ENCODE measurements around the gene SLC12A6.
A peak's percentile ranks its signal among the peaks of the same experiment; 100 is the strongest.
"Not testable (repeated sequence)": the region's sequence is repeated elsewhere in the genome, so short reads cannot be mapped to it uniquely, and the experiment has no call there.

Gene SLC12A6

DNA sequence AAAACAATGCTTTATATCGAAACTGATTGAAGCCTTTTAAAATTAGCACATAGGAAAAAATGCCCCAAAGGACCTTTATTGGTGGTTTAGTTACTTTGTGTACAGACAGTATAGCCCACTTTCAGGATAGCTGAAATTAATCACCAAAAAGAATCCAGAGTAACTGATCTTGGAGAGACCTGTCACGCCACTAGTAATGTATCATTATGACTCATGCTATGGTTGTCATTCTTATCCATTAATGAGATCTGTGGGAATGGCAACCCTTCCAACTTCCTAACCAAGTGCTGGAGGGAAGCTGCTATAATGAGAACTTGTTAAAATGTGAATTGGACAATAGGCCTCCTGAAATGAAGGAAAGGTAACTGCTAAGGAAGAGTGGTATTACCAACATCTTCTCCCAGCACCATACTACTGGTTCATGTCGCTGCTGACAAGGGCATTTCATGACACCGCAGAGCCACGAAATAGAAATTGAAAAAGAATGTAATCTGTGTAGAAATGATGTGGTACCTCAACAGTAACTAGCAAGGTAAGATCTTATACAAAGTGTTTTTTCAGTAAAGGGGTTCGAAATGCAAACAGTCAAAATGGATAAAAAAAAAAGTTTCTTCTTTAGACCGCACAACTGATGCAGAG is 119.9 kb downstream of the SLC12A6 start:
- Histone ChIP-seq H3K27me3 (ENCODE audit: control insufficient read depth, insufficient read depth, low read length) (no peaks in the 10 kb centered on the region), H3K27ac (ENCODE audit: low read depth, low read length) (no peak overlapping the region), H3K9ac (ENCODE audit: low read length) (no peak overlapping the region), H3K4me1 (ENCODE audit: control insufficient read depth, insufficient read depth, low read length) (peaks cover 23% of the 10 kb centered on the region), H3K9me3 (ENCODE audit: control insufficient read depth, insufficient read depth, low read depth, low read length) (no peaks in the 10 kb centered on the region), H3K4me3 (ENCODE audit: low read depth, low read length) (no peak overlapping the region), H3K36me3 (ENCODE audit: control insufficient read depth, insufficient read depth, low read length) (no peaks in the 10 kb centered on the region)

DNA sequence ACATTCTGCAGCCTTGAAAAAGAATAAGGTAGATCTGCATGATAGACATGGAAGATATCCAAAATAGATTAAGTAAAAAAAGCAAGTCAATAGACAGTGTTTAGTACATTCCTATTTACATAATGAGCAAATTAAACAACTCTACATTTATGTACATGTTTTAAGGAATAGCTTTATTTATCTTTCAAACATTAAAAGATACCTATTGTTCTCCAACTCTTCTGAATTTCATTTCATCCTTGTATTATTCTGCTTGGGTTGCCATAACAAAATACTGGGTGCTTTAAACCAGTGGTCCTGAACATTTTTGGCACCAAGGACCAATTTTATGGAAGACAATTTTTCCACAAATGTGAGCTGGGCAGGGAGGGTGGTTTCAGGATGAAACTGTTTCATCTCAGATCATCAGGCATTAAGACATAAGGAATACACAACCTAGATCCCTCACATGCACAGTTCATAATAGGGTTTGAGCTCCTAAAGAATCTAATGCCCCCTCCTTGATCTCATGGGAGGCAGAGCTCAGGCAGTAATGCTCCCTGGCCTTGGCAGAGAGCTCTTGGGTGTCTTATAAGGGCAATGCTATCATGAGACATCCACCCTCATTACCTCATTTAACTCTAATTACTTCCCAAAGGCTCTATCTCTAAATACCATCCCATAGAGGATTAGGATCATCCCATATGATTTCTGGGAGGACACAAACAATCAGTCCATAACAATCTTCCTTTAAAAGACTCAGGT is 120.9 kb downstream of the SLC12A6 start:
- peaks cover 28% of the 10 kb centered on the region for H3K4me1 ChIP-seq (ENCODE audit: control insufficient read depth, insufficient read depth, low read length)
- no peak overlapping the region for H3K4me3 ChIP-seq (ENCODE audit: low read depth, low read length)
- no peaks in the 10 kb centered on the region for H3K36me3 ChIP-seq (ENCODE audit: control insufficient read depth, insufficient read depth, low read length)
- no peaks in the 10 kb centered on the region for H3K9me3 ChIP-seq (ENCODE audit: control insufficient read depth, insufficient read depth, low read depth, low read length)
- H3K27me3 ChIP-seq (ENCODE audit: control insufficient read depth, insufficient read depth, low read length), result no peaks in the 10 kb centered on the region
- H3K9ac ChIP-seq (ENCODE audit: low read length), result no peak overlapping the region
- no peak overlapping the region for H3K27ac ChIP-seq (ENCODE audit: low read depth, low read length)

- Histone ChIP-seq H3K9me3 (ENCODE audit: control insufficient read depth, insufficient read depth, low read depth, low read length) (no peaks in the 10 kb centered on the region), H3K4me3 (ENCODE audit: low read depth, low read length) (peak overlapping the region; percentile 38), H3K9ac (ENCODE audit: low read length) (peak overlapping the region; percentile 34), H3K27me3 (ENCODE audit: control insufficient read depth, insufficient read depth, low read length) (no peaks in the 10 kb centered on the region), H3K4me1 (ENCODE audit: control insufficient read depth, insufficient read depth, low read length) (peaks cover 28% of the 10 kb centered on the region), H3K36me3 (ENCODE audit: control insufficient read depth, insufficient read depth, low read length) (no peaks in the 10 kb centered on the region), H3K27ac (ENCODE audit: low read depth, low read length) (peak overlapping the region; percentile 39; the same call in 1 of the 2 replicates)
Measured at GRCh38 chr15:34214135-34214534, 123.4 kb downstream of the SLC12A6 start.

- Histone ChIP-seq H3K27ac (ENCODE audit: low read depth, low read length) (no peak overlapping the region), H3K4me1 (ENCODE audit: control insufficient read depth, insufficient read depth, low read length) (peaks cover 30% of the 10 kb centered on the region), H3K9me3 (ENCODE audit: control insufficient read depth, insufficient read depth, low read depth, low read length) (no peaks in the 10 kb centered on the region), H3K9ac (ENCODE audit: low read length) (no peak overlapping the region), H3K36me3 (ENCODE audit: control insufficient read depth, insufficient read depth, low read length) (no peaks in the 10 kb centered on the region), H3K27me3 (ENCODE audit: control insufficient read depth, insufficient read depth, low read length) (no peaks in the 10 kb centered on the region), H3K4me3 (ENCODE audit: low read depth, low read length) (peak overlapping the region; percentile 2; the same call in 1 of the 2 replicates)
Measured at GRCh38 chr15:34213690-34214089, 123.9 kb downstream of the SLC12A6 start.

DNA sequence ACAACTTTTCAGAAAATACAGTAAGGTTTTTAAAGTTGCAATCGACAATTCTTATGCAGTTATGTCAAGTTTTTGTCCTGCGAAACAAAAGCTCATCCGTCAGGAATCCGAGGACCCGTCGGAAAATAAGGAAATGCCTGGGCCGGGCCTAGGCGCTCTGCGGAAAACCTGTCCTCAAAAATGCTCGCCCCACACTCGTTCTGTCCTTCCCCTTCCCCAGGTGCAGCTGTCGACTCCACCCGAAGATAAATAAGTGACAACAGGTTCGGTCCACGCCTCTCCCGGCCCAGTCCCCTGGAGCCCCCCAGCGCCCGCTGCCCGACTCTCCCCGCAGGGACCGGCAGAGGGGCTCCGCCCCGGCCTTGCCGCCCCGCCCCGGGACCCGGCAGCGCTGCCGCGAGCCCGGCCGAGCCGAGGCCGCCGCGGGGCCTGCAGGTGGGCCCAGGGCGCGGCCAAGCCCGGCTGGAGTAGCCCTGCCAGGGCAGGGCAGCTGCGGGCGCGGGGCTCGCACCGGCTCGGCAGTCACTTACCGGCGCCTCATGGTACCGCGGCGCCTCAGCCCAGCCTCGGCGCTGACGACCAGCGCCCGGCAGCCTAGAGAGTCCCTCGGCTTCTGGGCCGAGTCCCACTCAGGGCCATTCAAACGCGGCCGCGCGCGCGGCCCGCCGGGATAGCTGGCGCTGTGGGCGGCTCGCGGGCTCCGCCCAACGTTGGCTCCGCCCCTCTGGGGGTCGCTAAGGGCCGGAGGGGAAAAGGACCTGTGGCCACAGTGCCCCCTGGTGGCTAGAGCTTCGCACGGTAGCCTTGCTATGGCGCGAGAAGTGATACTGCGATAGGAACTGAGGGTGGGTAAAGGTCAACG is 127.9 kb downstream of the SLC12A6 start, which contains the start of gene KATNBL1:
TSS of gene KATNBL1 (minus strand) at position 676 of the 862 bp plus-strand sequence. CDS start 46,420 bp downstream, outside the sequence.
- peaks cover 29% of the 10 kb centered on the region for H3K4me1 ChIP-seq (ENCODE audit: control insufficient read depth, insufficient read depth, low read length)

GRCh38 chr15:34206011-34206410 is 131.6 kb downstream of the SLC12A6 start:
- H3K9ac ChIP-seq (ENCODE audit: low read length), result no peak overlapping the region
- peaks cover 7% of the 10 kb centered on the region; the same call in 1 of the 2 replicates for H3K36me3 ChIP-seq (ENCODE audit: control insufficient read depth, insufficient read depth, low read length)
- H3K4me1 ChIP-seq (ENCODE audit: control insufficient read depth, insufficient read depth, low read length), result peaks cover 5% of the 10 kb centered on the region
- no peaks in the 10 kb centered on the region for H3K27me3 ChIP-seq (ENCODE audit: control insufficient read depth, insufficient read depth, low read length)
- H3K27ac ChIP-seq (ENCODE audit: low read depth, low read length), result no peak overlapping the region
- no peak overlapping the region for H3K4me3 ChIP-seq (ENCODE audit: low read depth, low read length)
- H3K9me3 ChIP-seq (ENCODE audit: control insufficient read depth, insufficient read depth, low read depth, low read length), result no peaks in the 10 kb centered on the region

More for the DNA sequence above, 127.9 kb downstream of the SLC12A6 start, which contains the start of gene KATNBL1:
- Histone ChIP-seq H3K4me3 (ENCODE audit: low read depth, low read length) (peak within 1 kb of the TSS; percentile 75), H3K36me3 (ENCODE audit: control insufficient read depth, insufficient read depth, low read length) (peaks cover 7% of the 10 kb centered on the region; the same call in 1 of the 2 replicates), H3K27ac (ENCODE audit: low read depth, low read length) (peak within 1 kb of the TSS; percentile 40; the same call in 1 of the 2 replicates), H3K9ac (ENCODE audit: low read length) (peak within 1 kb of the TSS; percentile 92), H3K9me3 (ENCODE audit: control insufficient read depth, insufficient read depth, low read depth, low read length) (no peaks in the 10 kb centered on the region), H3K27me3 (ENCODE audit: control insufficient read depth, insufficient read depth, low read length) (no peaks in the 10 kb centered on the region)

- Histone ChIP-seq H3K27me3 (ENCODE audit: control insufficient read depth, insufficient read depth, low read length) (no peaks in the 10 kb centered on the region), H3K36me3 (ENCODE audit: control insufficient read depth, insufficient read depth, low read length) (peaks cover 13% of the 10 kb centered on the region), H3K27ac (ENCODE audit: low read depth, low read length) (no peak overlapping the region), H3K4me1 (ENCODE audit: control insufficient read depth, insufficient read depth, low read length) (peaks cover 5% of the 10 kb centered on the region), H3K4me3 (ENCODE audit: low read depth, low read length) (no peak overlapping the region), H3K9me3 (ENCODE audit: control insufficient read depth, insufficient read depth, low read depth, low read length) (no peaks in the 10 kb centered on the region), H3K9ac (ENCODE audit: low read length) (no peak overlapping the region)
Measured at GRCh38 chr15:34203936-34204335, 133.6 kb downstream of the SLC12A6 start.

GRCh38 chr15:34203305-34203704 is 134.3 kb downstream of the SLC12A6 start:
- no peak overlapping the region for H3K9ac ChIP-seq (ENCODE audit: low read length)
- no peak overlapping the region for H3K27ac ChIP-seq (ENCODE audit: low read depth, low read length)
- H3K36me3 ChIP-seq (ENCODE audit: control insufficient read depth, insufficient read depth, low read length), result peaks cover 13% of the 10 kb centered on the region
- no peaks in the 10 kb centered on the region for H3K27me3 ChIP-seq (ENCODE audit: control insufficient read depth, insufficient read depth, low read length)
- H3K4me3 ChIP-seq (ENCODE audit: low read depth, low read length), result no peak overlapping the region
- no peaks in the 10 kb centered on the region for H3K9me3 ChIP-seq (ENCODE audit: control insufficient read depth, insufficient read depth, low read depth, low read length)
- no peaks in the 10 kb centered on the region for H3K4me1 ChIP-seq (ENCODE audit: control insufficient read depth, insufficient read depth, low read length)

DNA sequence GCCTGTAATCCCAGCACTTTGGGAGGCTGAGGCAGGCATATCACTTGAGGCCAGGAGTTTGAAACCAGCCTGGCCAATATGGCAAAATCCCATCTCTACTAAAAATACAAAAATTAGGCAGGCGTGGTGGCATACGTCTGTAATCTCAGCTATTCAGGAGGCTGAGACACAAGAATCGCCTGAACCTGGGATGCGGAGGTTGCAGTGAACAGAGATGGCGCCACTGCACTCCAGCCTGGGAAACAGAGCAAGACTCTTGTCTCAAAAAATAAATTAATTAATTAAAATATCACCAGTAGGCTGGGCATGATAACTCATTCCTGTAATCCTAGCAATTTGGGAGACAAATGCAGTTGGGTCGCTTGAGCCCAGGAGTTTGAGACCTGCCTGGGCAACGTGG is 144.3 kb downstream of the SLC12A6 start:
- H3K9me3 ChIP-seq (ENCODE audit: control insufficient read depth, insufficient read depth, low read depth, low read length); H3K27me3 ChIP-seq (ENCODE audit: control insufficient read depth, insufficient read depth, low read length); H3K36me3 ChIP-seq (ENCODE audit: control insufficient read depth, insufficient read depth, low read length); H3K27ac ChIP-seq (ENCODE audit: low read depth, low read length); H3K4me3 ChIP-seq (ENCODE audit: low read depth, low read length); H3K9ac ChIP-seq (ENCODE audit: low read length); H3K4me1 ChIP-seq (ENCODE audit: control insufficient read depth, insufficient read depth, low read length): not testable (repeated sequence)

DNA sequence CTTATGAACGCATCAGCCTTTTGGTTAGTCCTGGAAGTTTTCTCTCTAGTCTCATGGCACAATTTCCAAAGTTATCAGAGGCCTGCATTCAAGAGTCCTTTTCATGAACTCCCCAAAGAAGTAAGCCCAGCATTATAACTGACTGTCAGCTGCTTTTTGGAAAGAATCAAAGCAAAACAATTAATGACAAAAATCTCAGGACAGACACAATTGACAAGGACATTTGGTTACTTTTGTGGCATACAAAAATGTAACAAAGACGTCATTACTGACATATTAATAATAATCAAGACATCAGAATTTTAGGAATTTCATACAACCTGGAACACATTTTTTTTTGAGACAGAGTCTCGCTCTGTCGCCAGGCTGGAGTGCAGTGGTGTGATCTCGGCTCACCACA is 148.9 kb downstream of the SLC12A6 start:
- Histone ChIP-seq H3K4me3 (ENCODE audit: low read depth, low read length) (no peak overlapping the region), H3K4me1 (ENCODE audit: control insufficient read depth, insufficient read depth, low read length) (no peaks in the 10 kb centered on the region), H3K27me3 (ENCODE audit: control insufficient read depth, insufficient read depth, low read length) (no peaks in the 10 kb centered on the region), H3K36me3 (ENCODE audit: control insufficient read depth, insufficient read depth, low read length) (peaks cover 2% of the 10 kb centered on the region; the same call in 1 of the 2 replicates), H3K27ac (ENCODE audit: low read depth, low read length) (no peak overlapping the region), H3K9me3 (ENCODE audit: control insufficient read depth, insufficient read depth, low read depth, low read length) (0 out of 2 replicates have a peak, but pooled peaks cover 3% of the 10 kb centered on the region), H3K9ac (ENCODE audit: low read length) (no peak overlapping the region)
